H9 (cell line): ENCODE measurements around the gene MTHFD1L. TPM values are rescaled to one million over a fixed set of nuclear protein-coding genes. Genes with fewer than 3 reads are reported as not detected.

Experiments used
- DNase-seq: peaks from one replicate; pipeline ENCODE4 v3.0.0-alpha.2; 2017
- H2AFZ ChIP-seq: one replicate; pipeline ENCODE4 v1.6.1; 2013; ENCODE audit warnings: mild to moderate bottlenecking, low read length, control low read depth, moderate library complexity
- H2AK5ac ChIP-seq: 2 replicates; pipeline ENCODE4 v1.6.1; 2013; ENCODE audit warnings: low read length, control low read depth, mixed read lengths; ENCODE audit not compliant: insufficient read length
- H2BK120ac ChIP-seq: one replicate; pipeline ENCODE4 v1.6.1; 2013; ENCODE audit warnings: low read depth, mild to moderate bottlenecking, low read length, control low read depth, inconsistent platforms; ENCODE audit not compliant: poor library complexity, severe bottlenecking
- H2BK12ac ChIP-seq: 2 replicates; pipeline ENCODE4 v1.6.1; 2013; ENCODE audit warnings: low read length, control low read depth, mixed read lengths, low read depth; ENCODE audit not compliant: insufficient read length
- H2BK15ac ChIP-seq: 2 replicates; pipeline ENCODE4 v1.6.1; 2013; ENCODE audit warnings: low read depth, low read length, control low read depth
- H2BK20ac ChIP-seq: one replicate; pipeline ENCODE4 v1.6.1; 2013; ENCODE audit warnings: low read depth, mild to moderate bottlenecking, low read length, control low read depth, inconsistent platforms; ENCODE audit not compliant: poor library complexity, severe bottlenecking
- H2BK5ac ChIP-seq: 2 replicates; pipeline ENCODE4 v1.6.1; 2013; ENCODE audit warnings: low read length, control low read depth, mixed read lengths; ENCODE audit not compliant: insufficient read length
- H3K14ac ChIP-seq: 2 replicates; pipeline ENCODE4 v1.6.1; 2013; ENCODE audit warnings: low read length, control low read depth; ENCODE audit not compliant: insufficient read depth
- H3K18ac ChIP-seq: 2 replicates; pipeline ENCODE4 v1.6.1; 2013; ENCODE audit warnings: low read depth, mild to moderate bottlenecking, mixed read lengths, low read length, control low read depth; ENCODE audit not compliant: insufficient read length
- H3K23ac ChIP-seq: 2 replicates; pipeline ENCODE4 v1.6.1; 2013; ENCODE audit warnings: low read length, control low read depth, mixed read lengths, low read depth; ENCODE audit not compliant: insufficient read length
- H3K23me2 ChIP-seq: 2 replicates; pipeline ENCODE4 v1.6.1; 2013; ENCODE audit warnings: low read depth, mild to moderate bottlenecking, mixed read lengths, low read length, control low read depth; ENCODE audit not compliant: insufficient read length, poor library complexity, severe bottlenecking
- H3K27ac ChIP-seq: 2 replicates; pipeline ENCODE4 v1.5.1; 2013; ENCODE audit warnings: low read length, control low read depth, mixed read lengths, low read depth; ENCODE audit not compliant: insufficient read length
- H3K27me3 ChIP-seq: 2 replicates; pipeline ENCODE4 v1.6.1; 2013; ENCODE audit warnings: low read length, control low read depth, inconsistent platforms; ENCODE audit not compliant: insufficient read depth
- H3K4ac ChIP-seq: 2 replicates; pipeline ENCODE4 v1.6.1; 2013; ENCODE audit warnings: low read depth, mild to moderate bottlenecking, control low read depth, inconsistent platforms, low read length, moderate library complexity
- H3K4me1 ChIP-seq: 2 replicates; pipeline ENCODE4 v1.6.1; 2013; ENCODE audit warnings: low read length, control low read depth, inconsistent platforms; ENCODE audit not compliant: insufficient read depth
- H3K4me2 ChIP-seq: 2 replicates; pipeline ENCODE4 v1.6.1; 2013; ENCODE audit warnings: low read length, control low read depth, mixed read lengths; ENCODE audit not compliant: insufficient read length, insufficient read depth
- H3K56ac ChIP-seq: 2 replicates; pipeline ENCODE4 v1.6.1; 2013; ENCODE audit warnings: low read depth, mild to moderate bottlenecking, mixed read lengths, low read length, control low read depth; ENCODE audit not compliant: insufficient read length
- H3K79me1 ChIP-seq: 2 replicates; pipeline ENCODE4 v1.6.1; 2013; ENCODE audit warnings: low read depth, mild to moderate bottlenecking, moderate library complexity, low read length, control low read depth, inconsistent platforms; ENCODE audit not compliant: insufficient read depth, poor library complexity, severe bottlenecking
- H3K79me2 ChIP-seq: 2 replicates; pipeline ENCODE4 v1.6.1; 2013; ENCODE audit warnings: low read length, control low read depth, inconsistent platforms; ENCODE audit not compliant: insufficient read depth
- H3K9ac ChIP-seq: 2 replicates; pipeline ENCODE4 v1.6.1; 2013; ENCODE audit warnings: low read length, control low read depth, mixed read lengths; ENCODE audit not compliant: insufficient read length; ENCODE audit errors: extremely low read depth
- H3K9me3 ChIP-seq: one replicate; pipeline ENCODE4 v1.6.1; 2013; ENCODE audit warnings: low read depth, low read length, inconsistent platforms; ENCODE audit not compliant: control insufficient read depth
- H3T11ph ChIP-seq: one replicate; pipeline ENCODE4 v1.6.1; 2013; ENCODE audit warnings: mild to moderate bottlenecking, low read length, control low read depth, inconsistent platforms
- H4K20me1 ChIP-seq: one replicate; pipeline ENCODE4 v1.6.1; 2013; ENCODE audit not compliant: control insufficient read depth, insufficient read length, insufficient read depth
- H4K5ac ChIP-seq: 2 replicates; pipeline ENCODE4 v1.6.1; 2013; ENCODE audit warnings: low read depth, mild to moderate bottlenecking, mixed read lengths, low read length, control low read depth; ENCODE audit not compliant: insufficient read length
- H4K8ac ChIP-seq: replicated peaks from 2 replicates; pipeline ENCODE4 v1.6.1; 2013; ENCODE audit warnings: low read length, control low read depth, mixed read lengths, low read depth; ENCODE audit not compliant: insufficient read length
- H4K91ac ChIP-seq: 2 replicates; pipeline ENCODE4 v1.6.1; 2013; ENCODE audit warnings: low read depth, mild to moderate bottlenecking, moderate library complexity, mixed read lengths, low read length, control low read depth; ENCODE audit not compliant: insufficient read length
- H3K27ac Mint-ChIP-seq, 3 experiments: 2 replicates in 2 of 3; 3 replicates in 1 of 3; pipeline ENCODE4 v1.8.0; 2020 to 2021; ENCODE audit warnings: mixed read lengths in 3 of 3, mild to moderate bottlenecking in 1 of 3, moderate library complexity in 1 of 3
- H3K27me3 Mint-ChIP-seq: 2 replicates; pipeline ENCODE4 v1.8.0; 2021; ENCODE audit warnings: low read depth, mild to moderate bottlenecking, moderate library complexity, mixed read lengths
- H3K36me3 Mint-ChIP-seq, 3 experiments: 2 replicates in 2 of 3; 3 replicates in 1 of 3; pipeline ENCODE4 v1.8.0; 2020 to 2021; ENCODE audit warnings: low read depth in 3 of 3, mixed read lengths in 3 of 3; ENCODE audit not compliant: insufficient read depth in 1 of 3
- H3K4me1 Mint-ChIP-seq, 2 experiments: 2 replicates each; pipeline ENCODE4 v1.8.0; 2020; ENCODE audit warnings: mixed read lengths in 2 of 2
- H3K4me3 Mint-ChIP-seq, 2 experiments: 2 replicates in 1 of 2; 3 replicates in 1 of 2; pipeline ENCODE4 v1.8.0; 2020 to 2021; ENCODE audit warnings: mild to moderate bottlenecking in 2 of 2, mixed read lengths in 2 of 2, moderate library complexity in 1 of 2
- H3K9me3 Mint-ChIP-seq, 2 experiments: 2 replicates in 1 of 2; 3 replicates in 1 of 2; pipeline ENCODE4 v1.8.0; 2020; ENCODE audit warnings: mild to moderate bottlenecking in 2 of 2, mixed read lengths in 2 of 2, moderate library complexity in 1 of 2
- CTCF ChIP-seq: fragments of 200-600 bp; sonication (generic); conservative IDR thresholded peaks from 3 replicates; pipeline ENCODE4 v1.8.0; 2021; ENCODE audit warnings: antibody characterized with exemption, mild to moderate bottlenecking
- WGBS: extraction: QIAGEN DNeasy Blood & Tissue Kit; methylation state at CpG from one replicate; pipeline ENCODE4 v1.1.7; 2013; ENCODE audit warnings: missing lambda C conversion rate, low lambda C conversion rate, mixed read lengths; ENCODE audit not compliant: insufficient read length; ENCODE audit errors: extremely low coverage; 5-methylcytosine and 5-hydroxymethylcytosine counted together
- total RNA-seq: library from RNA; stranded (reverse); gene quantifications from 2 replicates; pipeline ENCODE4 v1.2.1, GENCODE V29; 2021

The MTHFD1L gene
- total RNA-seq, 1 experiment from 2014 or later: 90.2 TPM

GRCh38 chr6:151093706-151094105 lies 228.2 kb downstream of the MTHFD1L start:
- Histone ChIP-seq H4K91ac (no peak overlapping the region), H3K4ac (no peak overlapping the region), H3K23ac (no peak overlapping the region), H3K9ac (no peak overlapping the region), H2BK20ac (no peak overlapping the region), H3T11ph (no peak overlapping the region), H4K8ac (no peak overlapping the region), H3K4me1 (no peaks in the 10 kb centered on the region; the same call in 1 of the 2 replicates), H3K79me2 (no peaks in the 10 kb centered on the region), H3K14ac (no peak overlapping the region), H3K18ac (no peak overlapping the region), H2AFZ (no peak overlapping the region), H2BK15ac (no peak overlapping the region), H2BK5ac (no peak overlapping the region), H3K27ac (no peak overlapping the region), H3K4me2 (no peak overlapping the region), H3K56ac (no peak overlapping the region), H3K79me1 (no peaks in the 10 kb centered on the region), H4K20me1 (no peaks in the 10 kb centered on the region), H3K27me3 (no peaks in the 10 kb centered on the region), H3K23me2 (no peaks in the 10 kb centered on the region), H3K9me3 (no peaks in the 10 kb centered on the region), H2AK5ac (no peak overlapping the region), H4K5ac (no peak overlapping the region), H2BK12ac (no peak overlapping the region), H2BK120ac (no peak overlapping the region)
- peaks cover 20 to 33% of the 10 kb centered on the region in 2 experiments for H3K4me1 Mint-ChIP-seq
- H3K27me3 Mint-ChIP-seq: no peaks in the 10 kb centered on the region
- peak overlapping the region in 2 of 3 experiments; percentile 65 to 81; a peak in 5 of 7 replicates for H3K27ac Mint-ChIP-seq
- no peaks in the 10 kb centered on the region; a peak in 1 of 5 replicates for H3K9me3 Mint-ChIP-seq
- no peak for DNase-seq
- no peak for TF ChIP-seq CTCF
- H3K36me3 Mint-ChIP-seq: peaks cover 41 to 47% (median 46%) of the 10 kb centered on the region in 3 experiments
- no CpG with 5 or more reads among the region's 5 CpGs for WGBS
- H3K4me3 Mint-ChIP-seq: no peak overlapping the region; a peak in 1 of 5 replicates
